Activated T-helper 2 cell treated with anti-CD3 and anti-CD28 coated beads, Interferon-gamma antibody, Interleukin-2, Interleukin-4, amounts not matched to agents 10 μg/mL and 5 μg/mL and 100 μg/mL, durations not matched to agents 14 hours and 24 hours and 36 hours (primary cell): ENCODE data around the gene LRRC10B. TPM values are rescaled to one million over a fixed set of nuclear protein-coding genes. Genes with fewer than 3 reads are reported as not detected.
A peak's percentile ranks its signal among the peaks of the same experiment; 100 is the strongest.

Experiments
- DNase-seq: peaks from one replicate; pipeline ENCODE4 v3.0.0; 2021; ENCODE audit warnings: low spot score
- H3K27ac Mint-ChIP-seq: one replicate; pipeline ENCODE4 v1.8.0; 2021; ENCODE audit warnings: mixed read lengths
- H3K27me3 Mint-ChIP-seq: one replicate; pipeline ENCODE4 v1.8.0; 2021; ENCODE audit warnings: low read depth, mixed read lengths
- H3K36me3 Mint-ChIP-seq: one replicate; pipeline ENCODE4 v1.8.0; 2021; ENCODE audit warnings: low read depth, mixed read lengths
- H3K4me1 Mint-ChIP-seq: one replicate; pipeline ENCODE4 v1.8.0; 2021; ENCODE audit warnings: low read depth, mixed read lengths
- H3K4me3 Mint-ChIP-seq: one replicate; pipeline ENCODE4 v1.8.0; 2021; ENCODE audit warnings: low read depth, mild to moderate bottlenecking, moderate library complexity, mixed read lengths
- H3K9me3 Mint-ChIP-seq: one replicate; pipeline ENCODE4 v1.8.0; 2021; ENCODE audit warnings: mixed read lengths
- intact Hi-C: fragments of 100-400 bp; cut with micrococcal nuclease; formaldehyde crosslinking; loops from one replicate; pipeline ENCODE4 v1.15.1; 2023
- total RNA-seq: library from RNA; stranded (reverse); gene quantifications from 2 replicates; pipeline ENCODE4 v1.2.3, GENCODE V29; 2022

Gene LRRC10B
- total RNA-seq, 1 donor from 2014 or later, result 0.11 TPM

- Mint-ChIP-seq H3K9me3 (no peaks in the 10 kb centered on the region), H3K27me3 (peaks cover 9% of the 10 kb centered on the region), H3K27ac (no peak overlapping the region), H3K4me1 (peaks cover 4% of the 10 kb centered on the region), H3K36me3 (no peaks in the 10 kb centered on the region), H3K4me3 (peak overlapping the region; percentile 5)
- no peak for DNase-seq
- intact Hi-C loops, result loop anchor here (10.0 kb wide), 1 partner anchor 181 kb away; the partner anchor contains the start of genes DDB1 and TKFC
These were observed 7.6 kb downstream of the LRRC10B start for GRCh38 chr11:61516191-61516590.

DNA sequence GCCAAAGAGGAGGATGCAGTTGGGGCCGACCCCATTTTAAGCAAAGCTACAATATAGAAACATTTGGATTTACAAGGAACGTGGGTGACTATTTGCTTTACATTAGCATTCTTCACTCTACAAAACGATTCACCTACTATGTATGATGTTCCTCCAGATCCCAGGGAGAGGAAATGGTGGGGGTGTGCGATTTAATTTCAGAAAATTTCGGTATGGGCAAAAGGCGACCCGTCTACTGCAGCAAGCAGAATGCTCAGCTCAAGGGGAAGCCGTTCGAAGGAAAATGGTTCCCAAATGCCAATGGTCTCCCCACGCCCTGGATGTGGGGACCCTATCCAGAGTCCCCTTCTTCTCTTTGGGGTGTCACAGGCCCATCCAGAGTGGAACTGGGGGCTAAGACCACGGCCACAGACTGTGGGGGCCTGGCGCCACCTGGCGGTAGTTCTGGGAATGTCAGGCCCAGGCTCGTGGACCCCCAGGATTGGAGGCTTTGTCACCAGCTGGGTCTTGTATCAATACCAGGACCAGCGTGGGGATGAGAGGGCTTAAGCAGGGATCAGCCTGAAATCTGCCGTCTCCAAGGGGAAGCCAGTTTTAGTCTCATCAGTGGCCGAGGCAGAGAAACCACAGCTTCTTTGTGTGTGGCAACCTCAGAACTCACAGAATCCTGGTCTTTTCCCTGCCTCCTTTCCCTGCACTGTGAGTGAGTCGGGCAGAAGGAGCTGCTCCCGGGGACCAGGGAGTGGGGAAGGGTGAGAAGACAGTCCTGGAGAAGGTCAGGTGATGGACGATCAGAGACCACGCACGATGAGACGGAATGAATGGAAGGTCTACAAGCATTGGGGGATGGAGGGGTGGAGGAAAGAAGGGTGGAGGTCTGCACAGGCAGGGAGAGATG is 8.4 kb downstream of the LRRC10B start:
- H3K9me3 Mint-ChIP-seq, result no peaks in the 10 kb centered on the region
- peak; percentile 22 for DNase-seq
- peak overlapping the region; percentile 8 for H3K4me3 Mint-ChIP-seq
- H3K27ac Mint-ChIP-seq, result no peak overlapping the region
- peaks cover 4% of the 10 kb centered on the region for H3K4me1 Mint-ChIP-seq
- intact Hi-C loops, result loop anchor here (1.0 to 10.0 kb wide), 3 partner anchors 40 to 182 kb away; partner anchors contain the start of genes DDB1 and TKFC
- peaks cover 4% of the 10 kb centered on the region for H3K27me3 Mint-ChIP-seq
- H3K36me3 Mint-ChIP-seq, result no peaks in the 10 kb centered on the region

GRCh38 chr11:61518032-61518795 is 9.7 kb downstream of the LRRC10B start:
- H3K27me3 Mint-ChIP-seq, result peaks cover 4% of the 10 kb centered on the region
- no peak overlapping the region for H3K4me3 Mint-ChIP-seq
- H3K9me3 Mint-ChIP-seq, result no peaks in the 10 kb centered on the region
- no peak for DNase-seq
- no peak overlapping the region for H3K27ac Mint-ChIP-seq
- H3K36me3 Mint-ChIP-seq, result no peaks in the 10 kb centered on the region
- peaks cover 4% of the 10 kb centered on the region for H3K4me1 Mint-ChIP-seq
- intact Hi-C loops, result loop anchor here (10.0 kb wide), 1 partner anchor 183 kb away; the partner anchor contains the start of genes DDB1 and TKFC

DNA sequence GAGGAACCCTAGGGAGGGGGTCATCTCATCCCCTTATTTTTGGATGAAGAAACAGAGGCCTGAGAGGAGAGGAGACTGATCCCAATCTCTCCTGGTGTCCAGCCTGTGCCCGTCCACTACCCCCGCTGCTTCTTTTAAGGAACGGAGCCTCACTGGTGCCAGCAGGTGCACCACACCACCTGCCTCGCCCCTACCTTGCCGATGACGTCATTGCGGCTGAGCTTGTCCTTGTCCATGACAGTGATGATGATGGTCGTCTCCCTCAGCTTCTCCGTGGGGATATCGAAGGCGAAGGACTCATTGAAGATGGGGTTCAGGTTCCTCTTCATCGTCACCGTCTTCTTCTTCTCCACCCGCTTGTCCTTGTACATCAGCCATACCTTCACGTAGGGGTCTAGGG is 14.3 kb downstream of the LRRC10B start:
- no peaks in the 10 kb centered on the region for H3K9me3 Mint-ChIP-seq
- no peak for DNase-seq
- H3K36me3 Mint-ChIP-seq, result no peaks in the 10 kb centered on the region
- H3K4me1 Mint-ChIP-seq, result no peaks in the 10 kb centered on the region
- no peak overlapping the region for H3K4me3 Mint-ChIP-seq
- H3K27me3 Mint-ChIP-seq, result no peaks in the 10 kb centered on the region
- intact Hi-C loops, result no loop called here
- H3K27ac Mint-ChIP-seq, result no peak overlapping the region

GRCh38 chr11:61524446-61524845 is 15.9 kb downstream of the LRRC10B start:
- Mint-ChIP-seq H3K27me3 (no peaks in the 10 kb centered on the region), H3K9me3 (no peaks in the 10 kb centered on the region), H3K4me1 (no peaks in the 10 kb centered on the region), H3K4me3 (no peak overlapping the region), H3K27ac (no peak overlapping the region), H3K36me3 (no peaks in the 10 kb centered on the region)
- intact Hi-C loops, result no loop called here
- DNase-seq, result no peak

GRCh38 chr11:61524963-61525587 is 16.5 kb downstream of the LRRC10B start:
- Mint-ChIP-seq H3K9me3 (no peaks in the 10 kb centered on the region), H3K27ac (no peak overlapping the region), H3K4me1 (no peaks in the 10 kb centered on the region), H3K36me3 (no peaks in the 10 kb centered on the region), H3K4me3 (no peak overlapping the region), H3K27me3 (no peaks in the 10 kb centered on the region)
- intact Hi-C loops, result no loop called here
- DNase-seq, result no peak

- H3K27me3 Mint-ChIP-seq, result no peaks in the 10 kb centered on the region
- H3K27ac Mint-ChIP-seq, result no peak overlapping the region
- H3K36me3 Mint-ChIP-seq, result no peaks in the 10 kb centered on the region
- no peaks in the 10 kb centered on the region for H3K4me1 Mint-ChIP-seq
- DNase-seq, result no peak
- no peak overlapping the region for H3K4me3 Mint-ChIP-seq
- H3K9me3 Mint-ChIP-seq, result no peaks in the 10 kb centered on the region
- intact Hi-C loops, result no loop called here
These were observed 17.7 kb downstream of the LRRC10B start for GRCh38 chr11:61526229-61526628.

GRCh38 chr11:61526956-61527731 is 18.6 kb downstream of the LRRC10B start:
- Mint-ChIP-seq H3K27ac (no peak overlapping the region), H3K4me1 (no peaks in the 10 kb centered on the region), H3K36me3 (no peaks in the 10 kb centered on the region), H3K9me3 (no peaks in the 10 kb centered on the region), H3K4me3 (no peak overlapping the region), H3K27me3 (no peaks in the 10 kb centered on the region)
- intact Hi-C loops, result no loop called here
- no peak for DNase-seq

DNA sequence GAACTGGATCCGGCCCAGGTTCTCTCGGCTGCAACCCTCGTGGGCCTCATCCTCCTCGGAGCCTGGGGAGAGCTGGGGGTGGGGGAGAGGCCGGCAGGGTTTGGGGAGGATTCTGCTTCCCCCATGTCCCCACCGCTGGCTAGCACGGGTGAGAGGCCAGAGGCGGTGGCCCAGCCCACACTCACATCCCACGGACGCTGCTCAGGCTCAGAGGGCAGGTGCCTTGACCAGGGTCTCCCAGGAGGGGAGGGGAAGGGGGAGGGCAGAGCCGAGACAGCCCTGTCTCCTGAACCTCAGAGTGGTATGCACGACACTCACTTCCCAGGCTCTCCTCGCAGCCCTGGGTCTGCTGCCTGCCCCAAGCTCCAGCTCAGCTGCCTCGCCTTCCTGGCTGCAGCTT is 19.6 kb downstream of the LRRC10B start:
- no peaks in the 10 kb centered on the region for H3K36me3 Mint-ChIP-seq
- H3K27me3 Mint-ChIP-seq, result no peaks in the 10 kb centered on the region
- no peak overlapping the region for H3K27ac Mint-ChIP-seq
- H3K9me3 Mint-ChIP-seq, result no peaks in the 10 kb centered on the region
- intact Hi-C loops, result no loop called here
- DNase-seq, result no peak
- H3K4me1 Mint-ChIP-seq, result no peaks in the 10 kb centered on the region
- H3K4me3 Mint-ChIP-seq, result no peak overlapping the region

GRCh38 chr11:61529537-61530225 is 21.1 kb downstream of the LRRC10B start:
- Mint-ChIP-seq H3K27me3 (no peaks in the 10 kb centered on the region), H3K9me3 (no peaks in the 10 kb centered on the region), H3K27ac (no peak overlapping the region), H3K36me3 (no peaks in the 10 kb centered on the region), H3K4me3 (no peak overlapping the region), H3K4me1 (no peaks in the 10 kb centered on the region)
- no peak for DNase-seq
- intact Hi-C loops, result no loop called here

GRCh38 chr11:61531044-61531443 is 22.5 kb downstream of the LRRC10B start:
- Mint-ChIP-seq H3K27me3 (no peaks in the 10 kb centered on the region), H3K27ac (no peak overlapping the region), H3K4me1 (no peaks in the 10 kb centered on the region), H3K36me3 (no peaks in the 10 kb centered on the region), H3K4me3 (no peak overlapping the region), H3K9me3 (no peaks in the 10 kb centered on the region)
- DNase-seq, result no peak
- intact Hi-C loops, result no loop called here
